HTR-8/SVneo (cell line): ENCODE measurements around the gene THRB.

Source experiments
- DNase-seq: peaks from one replicate; pipeline ENCODE4 v3.0.0; 2011; ENCODE audit warnings: low spot score, mixed read lengths; ENCODE audit not compliant: insufficient read length
- FAIRE-seq: peaks from 2 replicates; lab custom pipeline; 2011; peaks lifted over from hg19 to GRCh38; lab: Jason Lieb, UNC

The THRB gene

DNA sequence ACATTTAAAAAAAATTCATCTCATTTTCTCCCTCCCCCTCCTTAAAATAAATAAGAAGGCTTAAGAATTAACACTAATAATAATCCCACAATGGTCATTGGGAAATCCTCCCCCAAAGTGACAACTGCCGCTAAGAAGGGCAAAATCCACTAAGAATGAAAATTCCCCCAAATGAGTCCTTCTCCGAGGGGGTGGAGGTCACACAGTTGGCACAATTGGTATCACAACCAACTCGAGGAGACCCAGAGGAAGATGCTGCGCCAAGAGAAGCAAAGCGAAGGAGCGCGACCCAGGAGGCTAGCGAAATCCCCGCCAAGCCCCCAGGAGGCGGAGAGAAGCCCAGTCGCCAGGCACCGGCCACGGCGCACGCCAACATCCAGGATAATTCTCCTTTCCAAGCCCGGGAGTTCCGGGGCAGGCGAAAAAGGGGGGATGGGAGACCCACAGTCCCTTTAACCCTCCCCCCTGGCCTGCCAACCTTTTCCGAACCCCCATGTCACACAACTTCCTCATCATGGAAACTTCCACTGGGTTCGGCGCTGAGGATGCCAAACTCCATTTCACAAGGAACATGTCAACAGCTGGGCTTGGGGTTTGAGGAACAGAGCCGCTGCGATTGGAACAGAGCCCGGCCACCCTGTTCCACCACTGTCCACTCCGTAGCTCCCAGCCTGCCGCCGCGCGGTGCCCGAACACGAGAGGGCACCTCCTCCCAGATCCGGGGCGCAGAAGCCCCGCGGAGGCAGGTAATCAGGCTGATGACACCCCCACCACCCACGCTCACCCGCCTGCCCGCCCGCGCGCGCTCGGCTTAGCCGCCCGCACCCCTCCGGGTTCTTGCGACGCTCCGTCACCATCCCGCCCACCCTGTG, 668 bp downstream of the THRB start:
- no peak for DNase-seq
- FAIRE-seq = no peak

- no peak for DNase-seq
These were observed 1.6 kb downstream of the THRB start for GRCh38 chr3:24492971-24493551.

DNA sequence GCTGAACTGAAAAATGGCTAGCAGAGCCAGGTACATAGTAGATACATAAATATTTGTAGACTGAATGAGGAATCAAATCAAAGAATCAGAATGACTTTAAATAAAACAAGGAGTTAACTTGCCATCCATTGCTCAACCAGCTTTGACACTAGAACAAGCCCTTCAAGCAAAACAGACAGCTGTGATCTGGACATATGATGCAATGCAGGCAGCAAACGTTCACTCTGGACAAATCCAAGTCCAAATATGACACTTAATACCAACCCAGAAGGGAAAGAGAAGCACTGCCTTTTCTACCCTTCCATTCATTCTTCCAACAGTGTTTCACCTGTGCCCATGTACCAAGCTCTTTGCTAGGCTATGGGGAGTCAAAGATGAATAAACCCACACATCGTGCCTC, 4.5 kb downstream of the THRB start:
- DNase-seq (no peak), FAIRE-seq (no peak)

More at GRCh38 chr3:24492971-24493551, 1.6 kb downstream of the THRB start:
- FAIRE-seq = no peak

DNA sequence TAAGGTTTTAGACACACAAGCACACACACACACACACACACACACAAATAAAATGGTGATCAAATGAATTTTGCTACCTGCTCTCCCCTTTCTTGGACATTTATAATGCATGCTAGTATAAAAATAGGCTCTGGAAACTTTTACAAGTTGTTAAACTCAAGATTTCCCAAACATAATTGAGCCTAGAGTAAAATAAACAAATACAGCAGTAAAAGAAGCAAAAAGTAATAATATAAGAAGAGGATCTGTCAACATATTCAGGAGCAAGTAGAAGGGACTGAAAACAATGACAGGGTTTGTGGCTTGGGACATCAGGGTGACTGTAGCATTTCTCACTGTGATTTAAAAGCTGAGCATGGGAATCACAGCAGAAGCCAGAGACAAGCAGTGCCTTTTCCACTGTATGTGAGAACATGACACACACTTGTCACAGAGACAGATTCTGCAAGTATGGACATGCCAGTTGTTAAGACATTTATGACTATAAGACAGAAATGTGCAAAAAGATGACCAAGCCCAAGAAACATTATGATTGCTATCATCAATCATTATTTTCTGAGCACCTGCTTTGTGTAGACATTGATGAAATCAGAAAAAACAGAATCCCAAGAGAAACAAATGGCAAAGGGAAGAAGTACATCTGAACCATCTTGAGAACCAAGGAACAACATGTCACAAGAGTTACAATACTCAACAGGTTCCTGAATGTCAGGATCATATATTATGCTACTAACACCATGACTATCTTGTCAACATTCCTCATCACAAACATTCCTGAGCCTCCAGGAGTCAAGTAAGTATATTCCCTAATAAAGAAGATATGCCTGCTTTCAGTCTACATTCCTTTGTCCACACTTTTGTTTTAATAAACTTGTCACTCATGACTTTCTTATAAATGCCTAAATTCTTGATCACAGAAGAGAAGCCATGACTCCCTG, 7.1 kb downstream of the THRB start:
- no peak for FAIRE-seq
- DNase-seq = no peak

- DNase-seq (no peak), FAIRE-seq (no peak)
These were observed 9.1 kb downstream of the THRB start for GRCh38 chr3:24485511-24485910.

DNA sequence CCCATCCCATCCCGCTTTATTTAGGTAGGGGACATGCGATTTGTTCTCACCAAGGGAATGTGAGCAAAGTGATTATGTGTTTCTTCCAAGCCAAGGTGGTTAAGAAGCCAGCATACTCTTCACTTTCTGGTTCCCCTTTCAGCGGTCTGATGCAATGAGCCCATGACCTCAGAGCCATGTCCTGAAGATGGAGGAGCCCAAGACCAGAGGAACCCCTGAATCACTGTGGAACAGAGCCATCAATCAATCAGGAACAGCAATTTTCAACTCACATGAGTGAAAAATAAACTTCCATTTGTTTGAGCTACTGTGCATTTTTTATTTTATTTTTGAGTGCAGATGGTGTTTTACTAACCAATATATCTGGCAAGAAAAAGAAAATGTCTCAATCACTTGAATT, 10.8 kb downstream of the THRB start:
- DNase-seq = no peak
- no peak for FAIRE-seq

- FAIRE-seq (no peak), DNase-seq (no peak)
These were observed 12.4 kb downstream of the THRB start for GRCh38 chr3:24482096-24482705.

- no peak for DNase-seq
- FAIRE-seq = no peak
These were observed 13.5 kb downstream of the THRB start for GRCh38 chr3:24481193-24481592.

DNA sequence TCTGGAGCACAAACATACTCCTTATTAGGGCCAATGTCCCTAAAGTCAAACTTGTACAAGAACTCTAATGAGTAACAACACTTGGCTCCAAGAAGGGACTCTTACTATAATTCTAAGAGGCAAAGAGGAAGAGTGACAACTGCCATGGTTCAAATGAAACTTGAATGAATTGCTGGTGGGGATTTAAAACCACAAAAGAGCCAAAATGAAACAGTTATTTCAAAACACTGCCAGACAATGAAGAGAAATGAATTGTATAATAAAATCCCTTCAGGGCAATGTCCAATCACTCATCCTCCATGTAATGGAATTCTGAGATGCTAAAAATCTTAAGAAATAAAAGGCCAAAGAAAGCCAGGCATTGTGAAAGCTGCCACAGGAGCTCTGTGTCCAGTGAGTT, 14.2 kb downstream of the THRB start:
- DNase-seq (no peak), FAIRE-seq (no peak)

DNA sequence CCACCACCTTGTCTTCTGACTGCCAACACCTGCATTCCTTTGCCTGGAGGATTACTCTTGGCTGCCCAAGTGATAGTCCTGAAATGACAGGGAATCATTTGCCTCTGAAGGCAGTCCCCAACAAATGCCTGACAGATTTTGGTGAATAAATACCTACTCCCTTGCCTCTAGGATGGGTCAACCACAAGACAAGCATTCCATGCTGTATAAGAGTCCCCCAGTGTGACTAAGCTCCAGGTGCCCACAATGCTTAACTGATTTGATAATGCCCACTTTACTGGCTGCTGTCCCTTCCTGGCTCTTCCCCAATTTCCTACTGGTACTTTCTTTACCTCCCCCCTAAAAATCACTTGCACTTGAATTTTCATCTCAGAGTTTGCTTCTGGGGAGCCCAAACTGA, 14.8 kb downstream of the THRB start:
- DNase-seq (no peak), FAIRE-seq (peak; percentile 20)

GRCh38 chr3:24476871-24477656, 17.6 kb downstream of the THRB start:
- FAIRE-seq = no peak

DNA sequence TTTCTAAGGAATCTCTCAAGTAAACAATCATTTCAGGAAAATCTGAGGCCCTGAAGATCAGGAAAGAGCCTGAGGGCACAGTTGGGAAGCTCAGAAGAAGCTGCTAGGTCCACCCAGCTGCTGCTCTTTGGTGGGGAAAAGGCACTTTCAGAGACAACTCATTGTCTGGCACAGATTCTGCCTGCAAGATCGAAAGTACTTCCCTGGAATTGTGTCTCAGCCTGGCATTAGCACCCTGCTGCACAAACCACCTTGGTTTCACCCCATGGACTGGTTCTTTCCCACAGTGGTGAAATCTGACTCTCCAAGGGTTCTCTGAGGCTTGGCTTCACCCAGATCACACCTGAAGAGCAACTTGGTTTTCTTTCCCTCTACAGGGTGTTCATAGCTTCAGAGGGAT, 18.7 kb downstream of the THRB start:
- FAIRE-seq = no peak

More at GRCh38 chr3:24476871-24477656, 17.6 kb downstream of the THRB start:
- no peak for DNase-seq

GRCh38 chr3:24474862-24475261, 19.8 kb downstream of the THRB start:
- FAIRE-seq (no peak), DNase-seq (no peak)

More for the DNA sequence above, 18.7 kb downstream of the THRB start:
- peak; percentile 23 for DNase-seq

GRCh38 chr3:24472358-24472757, 22.3 kb downstream of the THRB start:
- no peak for FAIRE-seq

DNA sequence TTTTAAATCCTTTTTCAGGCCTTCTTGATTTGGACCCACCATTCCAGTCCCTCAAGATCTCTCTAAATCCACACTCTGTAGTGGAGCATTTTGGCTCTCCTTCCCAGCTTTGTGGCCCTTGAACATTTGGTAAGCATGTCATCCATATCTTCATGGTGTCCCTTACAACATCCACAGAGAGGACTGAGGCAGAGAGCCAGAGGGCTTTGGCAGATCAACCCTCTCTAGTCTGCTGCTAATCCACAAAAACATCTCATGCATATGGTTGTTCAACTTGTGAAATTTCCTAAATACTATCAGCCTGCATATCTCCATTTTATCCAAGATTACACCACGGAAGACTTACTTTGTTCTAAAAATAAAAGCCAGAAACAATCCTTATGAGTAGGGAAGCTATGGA, 23.2 kb downstream of the THRB start:
- DNase-seq (no peak), FAIRE-seq (no peak)

More at GRCh38 chr3:24472358-24472757, 22.3 kb downstream of the THRB start:
- peak; percentile 18 for DNase-seq

GRCh38 chr3:24470277-24470676, 24.4 kb downstream of the THRB start:
- no peak for DNase-seq
- FAIRE-seq = no peak

DNA sequence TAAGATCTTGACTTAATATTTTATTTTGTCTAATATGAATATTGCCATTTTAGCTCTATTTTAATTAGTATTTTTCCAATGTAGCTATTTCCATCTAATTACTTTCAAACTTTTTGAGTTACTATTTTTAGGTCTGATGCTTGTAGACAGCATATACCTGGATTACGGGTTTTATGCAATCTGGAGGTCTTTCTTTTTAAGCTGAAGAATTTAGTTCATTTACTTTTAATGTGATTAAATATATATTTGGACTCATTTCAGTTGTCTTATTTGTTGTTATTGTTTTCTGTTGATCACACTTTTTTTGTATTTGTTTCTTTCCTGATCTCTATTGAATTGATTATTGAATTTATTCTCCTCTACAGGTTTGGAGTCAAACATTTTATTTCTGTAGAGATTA, 30.3 kb downstream of the THRB start:
- no peak for FAIRE-seq
- no peak for DNase-seq

DNA sequence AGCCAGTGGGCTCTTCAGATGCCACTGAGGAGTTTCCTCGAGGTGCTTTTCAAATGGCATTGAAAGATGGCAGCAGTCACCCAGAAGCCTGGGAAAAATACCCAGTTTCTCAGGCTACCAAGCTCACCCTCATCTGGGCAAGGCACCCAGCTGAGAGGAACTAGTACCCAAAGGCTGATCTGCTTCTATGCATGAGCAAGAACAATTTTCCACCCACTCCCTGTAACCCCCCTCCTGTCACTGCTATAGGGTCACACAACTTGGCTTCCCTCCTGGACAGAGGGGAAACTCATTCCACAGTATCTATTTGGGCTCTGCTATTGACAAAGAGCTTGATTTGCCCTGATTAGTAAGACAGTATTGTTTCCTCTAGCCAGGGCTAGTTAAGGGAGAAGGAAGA, 31.9 kb downstream of the THRB start:
- FAIRE-seq = no peak
- no peak for DNase-seq

GRCh38 chr3:24460974-24461373, 33.7 kb downstream of the THRB start:
- DNase-seq = no peak
- FAIRE-seq = no peak
